Loucy (cell line): ENCODE data around the gene NPY4R2.
"Not testable (repeated sequence)": the region's sequence is repeated elsewhere in the genome, so short reads cannot be mapped to it uniquely, and the experiment has no call there.

ENCODE experiments used
- CTCF ChIP-seq: fragments of 200-600 bp; sonication (generic); conservative IDR thresholded peaks from 2 replicates; pipeline ENCODE4 v1.5.1; 2014; ENCODE audit warnings: mild to moderate bottlenecking, antibody characterized with exemption, low read length
- EZH2phosphoT487 ChIP-seq: fragments of 200-600 bp; IDR thresholded peaks from 2 replicates; pipeline ENCODE4 v1.6.1; 2018; ENCODE audit warnings: antibody characterized with exemption, mild to moderate bottlenecking, moderate library complexity, borderline replicate concordance

- not testable (repeated sequence) for TF ChIP-seq CTCF, EZH2phosphoT487
These were observed 41.2 kb downstream of the NPY4R2 start for GRCh38 chr10:47959677-47960076.
